GM12878 (cell line): Measurements from ENCODE around the gene KCTD16. TPM values are rescaled to one million over a fixed set of nuclear protein-coding genes. Genes with fewer than 3 reads are reported as not detected.

Experiments
- ATAC-seq: fragments of 200-7000 bp; cut with Tn5 transposase; 3 replicates; pipeline ENCODE4 v1.9.1; 2020; ENCODE audit warnings: mild to moderate bottlenecking, moderate library complexity
- BruUV-seq: library from RNA; stranded (reverse); fragments of 400-500 nt; replicated peaks from 2 replicates; lab custom pipeline; 2021; lab: Mats Ljungman, UMichigan
- CTCF ChIA-PET: fragments of 300-600 bp; sonication (Branson Sonifier 250); formaldehyde crosslinking; extraction: SDS; loops from one replicate; lab custom pipeline; 2021; ENCODE audit warnings: inconsistent platforms; lab: Yijun Ruan, JAX
- POLR2A ChIA-PET: fragments of 350-600 bp; formaldehyde crosslinking; extraction: SDS; loops from one replicate; lab custom pipeline; 2021; ENCODE audit warnings: inconsistent platforms; lab: Charles Lee
- RAD21 ChIA-PET: fragments of 300-600 bp; sonication (Branson Sonifier 250); formaldehyde crosslinking; loops from one replicate; lab custom pipeline; 2023; ENCODE audit warnings: antibody characterized with exemption; ENCODE audit not compliant: unreplicated experiment; lab: Charles Lee
- SMC1A ChIA-PET: fragments of 300-600 bp; sonication (Branson Sonifier 250); formaldehyde crosslinking; loops from one replicate; lab custom pipeline; 2023; ENCODE audit not compliant: unreplicated experiment, uncharacterized antibody; lab: Charles Lee
- DNase-seq: peaks from one replicate; pipeline ENCODE4 v3.0.0-alpha.2; 2011; ENCODE audit warnings: low read depth, low spot score
- FAIRE-seq: peaks from 3 replicates; lab custom pipeline; 2011; peaks lifted over from hg19 to GRCh38; lab: Jason Lieb, UNC
- H2AFZ ChIP-seq: 2 replicates; pipeline ENCODE4 v1.6.0; 2011; ENCODE audit warnings: low read depth, low read length, control low read depth; ENCODE audit not compliant: control insufficient read depth
- H3K27ac ChIP-seq: 2 replicates; pipeline ENCODE4 v1.5.1; 2011; ENCODE audit warnings: control low read depth; ENCODE audit not compliant: control insufficient read depth, insufficient read depth
- H3K27me3 ChIP-seq, 2 experiments: replicated peaks in 1 of 2; 2 replicates each; pipeline versions ENCODE4 v1.6.0 to v1.6.1; 2011; ENCODE audit warnings: low read length in 1 of 2; ENCODE audit not compliant: control insufficient read depth in 2 of 2, insufficient read depth in 2 of 2
- H3K36me3 ChIP-seq, 2 experiments: 2 replicates each; pipeline ENCODE4 v1.5.1; 2011; ENCODE audit warnings: low read length in 1 of 2; ENCODE audit not compliant: control insufficient read depth in 2 of 2, insufficient read depth in 2 of 2
- H3K4me1 ChIP-seq: 2 replicates; pipeline ENCODE4 v1.6.1; 2011; ENCODE audit warnings: mild to moderate bottlenecking, low read length, moderate library complexity, mixed read lengths; ENCODE audit not compliant: control insufficient read depth, insufficient read depth
- H3K4me2 ChIP-seq: 2 replicates; pipeline ENCODE4 v1.6.0; 2011; ENCODE audit warnings: control low read depth; ENCODE audit not compliant: control insufficient read depth, insufficient read depth
- H3K4me3 ChIP-seq: fragments of 200-600 bp; sonication (generic); 2 replicates; pipeline ENCODE4 v1.5.1; 2016
- H3K79me2 ChIP-seq: 2 replicates; pipeline ENCODE4 v1.6.0; 2011; ENCODE audit warnings: low read length; ENCODE audit not compliant: control insufficient read depth, insufficient read depth
- H3K9ac ChIP-seq: 2 replicates; pipeline ENCODE4 v1.8.0; 2011; ENCODE audit warnings: low read length, control low read depth, mixed read lengths; ENCODE audit not compliant: control insufficient read depth, insufficient read depth
- H3K9me3 ChIP-seq: replicated peaks from 3 replicates; pipeline ENCODE4 v1.5.1; 2011; ENCODE audit warnings: mild to moderate bottlenecking, low read length; ENCODE audit not compliant: control insufficient read depth, insufficient read depth
- H4K20me1 ChIP-seq: 2 replicates; pipeline ENCODE4 v1.6.0; 2011; ENCODE audit not compliant: control insufficient read depth, insufficient read depth
- BACH1 ChIP-seq: fragments of 450-650 bp; IDR thresholded peaks from 2 replicates; pipeline ENCODE4 v1.6.1; 2017; ENCODE audit warnings: mild to moderate bottlenecking, borderline replicate concordance
- BHLHE40 ChIP-seq, 2 experiments: fragments of 450-650 bp in 1 of 2; IDR thresholded peaks; 2 replicates each; pipeline ENCODE4 v1.6.1; 2011 to 2017; ENCODE audit warnings: low read depth in 2 of 2, borderline replicate concordance in 1 of 2, improper control_type of control experiment in 1 of 2, low read length in 1 of 2, mild to moderate bottlenecking in 1 of 2
- CHD2 ChIP-seq: IDR thresholded peaks from 2 replicates; pipeline ENCODE4 v1.6.1; 2011; ENCODE audit warnings: low read depth, low read length, improper control_type of control experiment, borderline replicate concordance
- E2F4 ChIP-seq: IDR thresholded peaks from 2 replicates; pipeline ENCODE4 v1.6.1; 2012; ENCODE audit warnings: low read depth, low read length, improper control_type of control experiment
- HDGF ChIP-seq: fragments of 450-650 bp; IDR thresholded peaks from 2 replicates; pipeline ENCODE4 v1.6.1; 2016; ENCODE audit warnings: antibody characterized with exemption
- JUNB ChIP-seq: IDR thresholded peaks from 2 replicates; pipeline ENCODE4 v1.6.1; 2016; ENCODE audit warnings: antibody characterized with exemption, mild to moderate bottlenecking
- JUND ChIP-seq: IDR thresholded peaks from 2 replicates; pipeline ENCODE4 v1.6.1; 2012; ENCODE audit warnings: low read depth, mild to moderate bottlenecking, low read length, improper control_type of control experiment, moderate library complexity
- KLF5 ChIP-seq: fragments of 450-650 bp; IDR thresholded peaks from 2 replicates; pipeline ENCODE4 v1.6.1; 2014; ENCODE audit warnings: mild to moderate bottlenecking; ENCODE audit not compliant: partially characterized antibody
- NFYB ChIP-seq: IDR thresholded peaks from 2 replicates; pipeline ENCODE4 v1.6.1; 2011; ENCODE audit warnings: low read depth, mild to moderate bottlenecking, low read length, improper control_type of control experiment, moderate library complexity; ENCODE audit not compliant: insufficient read depth
- PAX5 ChIP-seq: IDR thresholded peaks from 2 replicates; pipeline ENCODE4 v1.6.1; 2011; ENCODE audit warnings: low read depth, low read length, borderline replicate concordance
- POLR2AphosphoS2 ChIP-seq: IDR thresholded peaks from 2 replicates; pipeline ENCODE4 v1.6.1; 2011; ENCODE audit warnings: low read depth, mild to moderate bottlenecking, low read length, improper control_type of control experiment, moderate library complexity
- RB1 ChIP-seq: fragments of 450-650 bp; formaldehyde crosslinking; IDR thresholded peaks from 2 replicates; pipeline ENCODE4 v1.6.1; 2017; ENCODE audit warnings: mild to moderate bottlenecking, borderline replicate concordance
- RELA ChIP-seq: fragments of 450-650 bp; IDR thresholded peaks from 2 replicates; pipeline ENCODE4 v1.8.0; 2014; ENCODE audit warnings: borderline replicate concordance; ENCODE audit not compliant: partially characterized antibody
- SP1 ChIP-seq: IDR thresholded peaks from one replicate; pipeline ENCODE4 v1.6.1; 2011; ENCODE audit warnings: low read depth, low read length
- SUPT20H ChIP-seq: IDR thresholded peaks from 2 replicates; pipeline ENCODE4 v1.6.1; 2011; ENCODE audit warnings: low read depth, mild to moderate bottlenecking, low read length, moderate library complexity, borderline replicate concordance; ENCODE audit not compliant: control insufficient read depth
- ZNF24 ChIP-seq: fragments of 450-650 bp; IDR thresholded peaks from 2 replicates; pipeline ENCODE4 v1.6.1; 2017; ENCODE audit warnings: antibody characterized with exemption, mild to moderate bottlenecking
- WGBS: methylation state at CpG from one replicate; pipeline ENCODE4 v1.1.6; 2016; ENCODE audit warnings: low lambda C conversion rate; ENCODE audit not compliant: insufficient replicate concordance, insufficient coverage; ENCODE audit errors: missing lambda C conversion rate; 5-methylcytosine and 5-hydroxymethylcytosine counted together
- in situ Hi-C: fragments of 300-500 bp; cut with MboI; formaldehyde crosslinking; loops from 9 replicates; pipeline ENCODE4 v1.14.3; 2018; ENCODE audit warnings: mixed read lengths
- intact Hi-C: fragments of 100-400 bp; cut with micrococcal nuclease; formaldehyde crosslinking; loops from one replicate; pipeline ENCODE4 v1.14.2; 2022; ENCODE audit not compliant: unreplicated experiment
- polyA plus RNA-seq, 11 experiments: library from polyadenylated mRNA; depleted of rRNA in 4 of 11; unstranded in 6 of 11; stranded (reverse) in 5 of 11; fragments of >200 nt; fragmentation: Nextera tagmentation in 4 of 11; fragmentation: Illumina TruSeq in 1 of 11; extraction: Ambion mirVana in 4 of 11; extraction: Trizol in 1 of 11; gene quantifications; 1 replicate in 1 of 11; 2 replicates in 10 of 11; pipeline versions ENCODE4 v1.2.1 to v1.2.3, GENCODE V29; 2011 to 2016; ENCODE audit warnings: inconsistent platforms in 2 of 11, missing spikeins in 2 of 11, low read depth in 1 of 11
- total RNA-seq, 4 experiments: library from RNA; depleted of rRNA in 3 of 4; stranded (reverse); fragments of >200 nt in 3 of 4; fragmentation: Illumina TruSeq in 1 of 4; extraction: Trizol in 1 of 4; gene quantifications; 2 replicates each; pipeline versions ENCODE4 v1.2.1 to v1.2.3, GENCODE V29; 2013 to 2021
- TF ChIP-seq, protein P1 (sequence below): IDR thresholded peaks from 2 replicates; pipeline ENCODE4 v1.6.1; 2012; ENCODE audit warnings: low read depth, low read length, improper control_type of control experiment
- TF ChIP-seq, protein P2 (sequence below): IDR thresholded peaks from 2 replicates; pipeline ENCODE4 v1.6.1; 2012; ENCODE audit warnings: low read depth, low read length, improper control_type of control experiment
- TF ChIP-seq, protein P3 (sequence below): fragments of 450-650 bp; IDR thresholded peaks from 2 replicates; pipeline ENCODE4 v1.6.1; 2014; ENCODE audit warnings: mild to moderate bottlenecking
- TF ChIP-seq, protein P4 (sequence below): fragments of 450-650 bp; IDR thresholded peaks from 2 replicates; pipeline ENCODE4 v1.6.1; 2017; ENCODE audit warnings: borderline replicate concordance

Gene KCTD16
- total and polyA plus RNA-seq, 10 of the 15 experiments (the other 5 are each of a cell fraction or from before 2014, with no cell fraction given), result 0.03 to 0.10 (median 0.06) TPM; not detected in 3

DNA sequence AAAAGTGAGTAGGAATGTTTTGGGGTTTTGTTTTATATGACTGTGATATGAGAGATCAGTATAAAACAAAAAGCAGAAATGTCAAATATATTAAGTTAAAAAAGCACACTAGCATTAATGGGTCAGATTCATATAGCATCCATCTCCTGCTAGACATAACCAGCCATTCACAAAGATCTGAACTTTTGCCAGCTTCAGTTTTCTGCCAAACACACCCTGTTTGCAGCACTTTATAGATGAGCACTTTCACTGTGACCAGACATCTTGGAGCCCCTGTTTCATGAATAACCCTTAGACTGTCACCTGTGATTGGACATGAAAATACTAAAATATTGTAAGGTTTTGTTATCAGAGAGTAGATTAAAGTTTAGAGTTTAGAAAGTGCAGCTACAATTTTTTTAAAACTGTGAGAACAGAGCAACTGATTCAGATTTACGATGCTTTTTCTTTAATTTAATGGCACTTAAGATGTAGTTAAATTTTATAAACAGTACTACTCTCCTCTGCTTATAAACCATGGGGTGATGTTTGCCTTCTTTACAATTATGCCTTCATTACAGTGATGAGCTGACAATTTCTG, 142.6 kb downstream of the KCTD16 start:
- Histone ChIP-seq H3K27ac (no peak overlapping the region), H3K9me3 (no peaks in the 10 kb centered on the region), H3K9ac (no peak overlapping the region), H3K4me1 (no peaks in the 10 kb centered on the region), H3K4me2 (no peak overlapping the region), H3K79me2 (no peaks in the 10 kb centered on the region), H3K36me3 (no peaks in the 10 kb centered on the region), H3K27me3 (no peaks in the 10 kb centered on the region), H3K4me3 (no peak overlapping the region), H2AFZ (no peak overlapping the region)
- CTCF ChIA-PET, result no interaction called here
- RAD21 ChIA-PET, result no interaction called here
- DNase-seq (no peak), ATAC-seq (no peak), FAIRE-seq (no peak)
- POLR2A ChIA-PET, result no interaction called here
- intact Hi-C loops, result no loop called here
- in situ Hi-C loops, result no loop called here
- no TSS peak for BruUV-seq
- no peak for TF ChIP-seq ZNF24
- no peak for TF ChIP-seq NFYB
- TF ChIP-seq RELA, result no peak
- TF ChIP-seq POLR2AphosphoS2, result no peak
- no peak for TF ChIP-seq BACH1
- no peak for TF ChIP-seq JUNB
- no peak for TF ChIP-seq KLF5
- TF ChIP-seq, protein P1, sequence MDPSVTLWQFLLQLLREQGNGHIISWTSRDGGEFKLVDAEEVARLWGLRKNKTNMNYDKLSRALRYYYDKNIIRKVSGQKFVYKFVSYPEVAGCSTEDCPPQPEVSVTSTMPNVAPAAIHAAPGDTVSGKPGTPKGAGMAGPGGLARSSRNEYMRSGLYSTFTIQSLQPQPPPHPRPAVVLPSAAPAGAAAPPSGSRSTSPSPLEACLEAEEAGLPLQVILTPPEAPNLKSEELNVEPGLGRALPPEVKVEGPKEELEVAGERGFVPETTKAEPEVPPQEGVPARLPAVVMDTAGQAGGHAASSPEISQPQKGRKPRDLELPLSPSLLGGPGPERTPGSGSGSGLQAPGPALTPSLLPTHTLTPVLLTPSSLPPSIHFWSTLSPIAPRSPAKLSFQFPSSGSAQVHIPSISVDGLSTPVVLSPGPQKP, result no peak
- TF ChIP-seq, protein P2, sequence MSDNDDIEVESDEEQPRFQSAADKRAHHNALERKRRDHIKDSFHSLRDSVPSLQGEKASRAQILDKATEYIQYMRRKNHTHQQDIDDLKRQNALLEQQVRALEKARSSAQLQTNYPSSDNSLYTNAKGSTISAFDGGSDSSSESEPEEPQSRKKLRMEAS, result no peak
- no peak for TF ChIP-seq SUPT20H
- TF ChIP-seq JUND, result no peak
- TF ChIP-seq, protein P3, sequence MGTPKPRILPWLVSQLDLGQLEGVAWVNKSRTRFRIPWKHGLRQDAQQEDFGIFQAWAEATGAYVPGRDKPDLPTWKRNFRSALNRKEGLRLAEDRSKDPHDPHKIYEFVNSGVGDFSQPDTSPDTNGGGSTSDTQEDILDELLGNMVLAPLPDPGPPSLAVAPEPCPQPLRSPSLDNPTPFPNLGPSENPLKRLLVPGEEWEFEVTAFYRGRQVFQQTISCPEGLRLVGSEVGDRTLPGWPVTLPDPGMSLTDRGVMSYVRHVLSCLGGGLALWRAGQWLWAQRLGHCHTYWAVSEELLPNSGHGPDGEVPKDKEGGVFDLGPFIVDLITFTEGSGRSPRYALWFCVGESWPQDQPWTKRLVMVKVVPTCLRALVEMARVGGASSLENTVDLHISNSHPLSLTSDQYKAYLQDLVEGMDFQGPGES, result no peak
- TF ChIP-seq, protein P4, sequence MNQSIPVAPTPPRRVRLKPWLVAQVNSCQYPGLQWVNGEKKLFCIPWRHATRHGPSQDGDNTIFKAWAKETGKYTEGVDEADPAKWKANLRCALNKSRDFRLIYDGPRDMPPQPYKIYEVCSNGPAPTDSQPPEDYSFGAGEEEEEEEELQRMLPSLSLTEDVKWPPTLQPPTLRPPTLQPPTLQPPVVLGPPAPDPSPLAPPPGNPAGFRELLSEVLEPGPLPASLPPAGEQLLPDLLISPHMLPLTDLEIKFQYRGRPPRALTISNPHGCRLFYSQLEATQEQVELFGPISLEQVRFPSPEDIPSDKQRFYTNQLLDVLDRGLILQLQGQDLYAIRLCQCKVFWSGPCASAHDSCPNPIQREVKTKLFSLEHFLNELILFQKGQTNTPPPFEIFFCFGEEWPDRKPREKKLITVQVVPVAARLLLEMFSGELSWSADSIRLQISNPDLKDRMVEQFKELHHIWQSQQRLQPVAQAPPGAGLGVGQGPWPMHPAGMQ, result no peak
- no peak for TF ChIP-seq SP1
- TF ChIP-seq E2F4, result no peak
- TF ChIP-seq RB1, result no peak
- TF ChIP-seq BHLHE40 (IDR thresholded peaks at IDR 0.05; ENCODE audit: borderline replicate concordance in 1 of 2, low read depth in 2 of 2, low read length in 1 of 2), result no peak
- no peak for TF ChIP-seq HDGF
- TF ChIP-seq CHD2, result no peak
- no peak for TF ChIP-seq PAX5
- TF ChIP-seq, all 136 proteins: peak for 0
- H4K20me1 ChIP-seq, result no peaks in the 10 kb centered on the region
- SMC1A ChIA-PET, result interaction anchor here (1.3 kb wide), 1 partner anchor 18 kb away, joined by 3 read pairs; no protein-coding TSS in a partner anchor
- 22% methylated on average over 1 of the region's 1 CpG for WGBS
